HG02571 (cell line): ENCODE data around the gene PTGDR2.

Source experiments
- ATAC-seq: cut with Tn5 transposase; IDR thresholded peaks from one replicate; pipeline ENCODE4 v1.9.1; 2021; ENCODE audit warnings: mild to moderate bottlenecking, moderate library complexity; ENCODE audit not compliant: unreplicated experiment

The PTGDR2 gene

GRCh38 chr11:60859616-60860250 lies 4.0 kb upstream of the PTGDR2 start:
- no peak for ATAC-seq

GRCh38 chr11:60858731-60859464 lies 3.1 kb upstream of the PTGDR2 start:
- ATAC-seq, result no peak

- ATAC-seq, result no peak
Measured at GRCh38 chr11:60858236-60858635, 2.5 kb upstream of the PTGDR2 start.

- ATAC-seq, result no peak
Measured at GRCh38 chr11:60857378-60858232, 1.9 kb upstream of the PTGDR2 start.

- ATAC-seq, result no peak
Measured at GRCh38 chr11:60854847-60855725, 664 bp downstream of the PTGDR2 start.

- no peak for ATAC-seq
Measured at GRCh38 chr11:60854140-60854846, 1.5 kb downstream of the PTGDR2 start.

GRCh38 chr11:60852982-60853950 lies 2.5 kb downstream of the PTGDR2 start:
- ATAC-seq, result no peak

- no peak for ATAC-seq
Measured at GRCh38 chr11:60852117-60852981, 3.4 kb downstream of the PTGDR2 start.

GRCh38 chr11:60851327-60852104 lies 4.2 kb downstream of the PTGDR2 start:
- no peak for ATAC-seq

- ATAC-seq, result no peak
Measured at GRCh38 chr11:60849641-60850520, 5.9 kb downstream of the PTGDR2 start.

GRCh38 chr11:60848714-60849151 lies 7.0 kb downstream of the PTGDR2 start:
- ATAC-seq, result no peak

- ATAC-seq, result no peak
Measured at GRCh38 chr11:60847896-60848295, 7.9 kb downstream of the PTGDR2 start.

- no peak for ATAC-seq
Measured at GRCh38 chr11:60847281-60847680, 8.5 kb downstream of the PTGDR2 start.

GRCh38 chr11:60845338-60845737 lies 10.4 kb downstream of the PTGDR2 start:
- no peak for ATAC-seq

GRCh38 chr11:60844870-60845221 lies 10.9 kb downstream of the PTGDR2 start:
- no peak for ATAC-seq
